K562 treated with DMSO at 1 percent for 4 hours (cell line): ENCODE data around the gene PITPNM3. TPM values are rescaled to one million over a fixed set of nuclear protein-coding genes. Genes with fewer than 3 reads are reported as not detected.

Source experiments
- total RNA-seq: library from RNA; unstranded; fragments of 300-600 nt; gene quantifications from 2 replicates; pipeline ENCODE4 v1.2.3, GENCODE V29; 2022; ENCODE audit not compliant: insufficient read depth

PITPNM3 gene
- total RNA-seq = 0.10 and 0.55 TPM in 2 replicates

DNA sequence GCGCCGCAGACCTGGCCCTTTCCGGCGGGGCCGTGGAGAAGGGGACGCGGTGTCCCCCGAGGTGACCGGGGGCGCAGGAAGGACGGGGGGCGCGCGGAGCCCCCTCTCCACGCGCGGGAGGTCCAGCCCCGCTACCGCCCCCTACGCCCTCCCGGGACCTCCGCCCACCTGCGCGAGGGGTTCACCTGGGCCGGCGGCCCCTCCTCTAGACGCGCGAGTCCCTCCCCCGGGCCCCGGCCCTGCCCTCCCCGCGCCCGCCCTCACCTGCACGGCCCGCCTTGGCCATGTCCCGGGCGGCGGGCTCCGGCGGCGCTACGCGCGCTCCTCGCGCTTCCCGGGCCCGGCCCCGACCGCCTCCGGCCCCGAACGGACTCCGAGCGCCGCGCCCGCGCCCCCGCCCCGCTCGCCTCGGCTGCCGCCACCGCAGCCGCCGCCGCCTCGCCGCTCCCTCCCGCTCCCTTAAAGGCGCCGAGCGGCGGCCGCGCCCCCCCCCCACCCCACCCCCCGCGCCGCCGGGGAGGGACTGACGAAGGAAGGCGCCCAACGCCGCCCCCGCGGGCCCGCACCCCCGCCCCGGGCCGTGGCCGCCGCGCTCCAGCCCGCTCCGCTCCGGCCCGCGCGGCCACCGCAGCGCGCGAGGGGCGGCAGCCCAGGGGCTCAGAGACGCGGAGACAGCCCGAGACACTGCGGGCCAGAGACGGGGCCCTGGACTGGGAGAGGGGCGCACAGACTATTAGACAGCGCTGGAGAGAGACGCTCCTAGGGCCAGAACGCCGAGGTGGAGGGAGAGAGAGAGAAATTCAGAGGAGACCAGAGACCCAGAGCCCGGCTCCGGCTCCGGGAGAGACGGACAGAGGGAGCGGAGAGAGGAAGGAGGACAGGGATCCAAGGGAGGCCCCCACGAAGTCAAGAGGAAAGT is at the start of gene PITPNM3:
PITPNM3 (minus strand) TSS at position 435 of the 919 bp plus-strand sequence; CDS start at position 286, 149 bp downstream.

DNA sequence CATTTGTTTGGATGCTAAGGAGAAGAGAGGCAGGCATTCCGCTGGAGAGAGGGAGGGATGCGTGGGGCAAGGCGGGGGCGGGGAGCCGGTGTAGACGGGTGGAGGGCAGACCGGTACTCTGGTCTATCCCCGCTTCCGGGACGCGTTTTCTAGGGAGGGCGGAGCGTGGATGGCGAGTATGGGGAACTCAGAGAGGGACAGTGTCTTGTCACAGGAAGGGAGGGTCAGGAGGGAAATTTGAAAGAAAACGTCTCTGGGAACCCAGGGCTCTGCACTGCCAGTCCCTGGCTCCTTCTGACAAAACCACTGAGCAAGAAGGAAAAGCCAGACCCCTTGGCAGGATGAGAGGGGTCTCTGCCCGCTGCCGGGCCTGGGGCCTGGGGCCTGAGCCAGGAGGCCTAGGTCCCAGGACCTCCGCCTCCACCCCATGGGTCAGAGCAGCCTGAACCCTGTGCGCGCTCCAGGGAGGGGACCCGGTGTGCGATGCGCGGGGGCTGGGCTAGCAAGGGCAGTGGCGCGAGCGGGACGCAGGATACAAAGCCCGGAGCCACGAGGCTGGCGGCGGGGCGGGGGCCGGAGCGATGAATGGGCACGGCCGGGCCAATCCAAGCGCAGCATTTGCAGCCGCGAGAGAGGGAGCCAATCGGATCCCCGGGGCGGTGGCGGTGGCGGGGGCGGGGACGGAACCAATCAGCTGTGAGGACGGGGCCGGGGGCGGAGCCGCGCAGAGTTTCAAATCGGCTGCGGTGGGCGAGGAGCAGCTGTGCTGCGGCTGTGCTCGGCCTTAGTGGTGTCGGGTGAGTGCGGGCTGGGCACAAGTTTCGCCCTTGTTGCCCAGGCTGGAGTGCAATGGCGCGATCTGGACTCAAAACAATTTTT is 112.4 kb downstream of the PITPNM3 start, which contains the start of gene PIMREG:
PIMREG (plus strand) TSS at position 764 of the 879 bp plus-strand sequence. CDS start 656 bp downstream, outside the sequence.

DNA sequence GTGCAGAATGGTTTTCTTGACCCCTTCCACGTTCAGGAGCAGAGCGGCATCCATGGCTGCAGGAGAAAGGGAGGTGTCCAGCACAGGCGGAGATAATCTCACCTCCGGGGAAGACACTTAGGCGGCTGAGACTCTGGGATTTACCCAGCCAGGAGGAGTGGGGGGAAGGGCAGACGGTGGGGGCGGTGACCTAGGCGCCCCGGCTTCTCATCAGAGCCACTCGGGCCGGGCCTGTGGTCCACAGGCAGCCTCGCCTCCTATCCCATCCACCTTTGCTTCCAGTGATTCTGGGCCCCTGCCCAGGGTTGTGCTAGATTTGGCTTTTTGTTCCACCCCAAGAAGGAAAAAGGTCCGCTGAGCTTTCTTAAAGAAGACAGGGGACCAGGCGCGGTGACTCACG is 121.3 kb downstream of the PITPNM3 start, which contains the start of gene AIPL1:
AIPL1 (minus strand) TSS at position 71 of the 400 bp plus-strand sequence; CDS start at position 54, 17 bp downstream.

Other genes with a start within 250 kb of the PITPNM3 start
- not detected in 2 replicates for gene AIPL1, start 121.4 kb downstream of the PITPNM3 start, total RNA-seq
- gene PIMREG, start 112.1 kb downstream of the PITPNM3 start, total RNA-seq = 9.5 and 13.9 TPM in 2 replicates
- gene KIAA0753, start 84.2 kb upstream of the PITPNM3 start, total RNA-seq = 3.3 and 3.9 TPM in 2 replicates
- 63.9 and 67.2 TPM in 2 replicates for gene TXNDC17, start 84.5 kb upstream of the PITPNM3 start, total RNA-seq
- gene MED31, start 95.0 kb upstream of the PITPNM3 start, total RNA-seq = 4.5 and 9.7 TPM in 2 replicates
- gene C17orf100, start 95.2 kb upstream of the PITPNM3 start, total RNA-seq = 0.98 and 1.8 TPM in 2 replicates
- not detected in 2 replicates for gene SLC13A5, start 156.8 kb upstream of the PITPNM3 start, total RNA-seq
- gene XAF1, start 199.5 kb upstream of the PITPNM3 start, total RNA-seq = not detected in 2 replicates
- not detected in 2 replicates for gene FBXO39, start 219.7 kb upstream of the PITPNM3 start, total RNA-seq